GM19395 (cell line): ENCODE measurements around the gene OR10A2.
"Not testable (repeated sequence)": the region's sequence is repeated elsewhere in the genome, so short reads cannot be mapped to it uniquely, and the experiment has no call there.

Experiments used
- ATAC-seq: cut with Tn5 transposase; IDR thresholded peaks from one replicate; pipeline ENCODE4 v1.9.1; 2021; ENCODE audit warnings: mild to moderate bottlenecking, moderate library complexity; ENCODE audit not compliant: unreplicated experiment

Gene OR10A2, protein sequence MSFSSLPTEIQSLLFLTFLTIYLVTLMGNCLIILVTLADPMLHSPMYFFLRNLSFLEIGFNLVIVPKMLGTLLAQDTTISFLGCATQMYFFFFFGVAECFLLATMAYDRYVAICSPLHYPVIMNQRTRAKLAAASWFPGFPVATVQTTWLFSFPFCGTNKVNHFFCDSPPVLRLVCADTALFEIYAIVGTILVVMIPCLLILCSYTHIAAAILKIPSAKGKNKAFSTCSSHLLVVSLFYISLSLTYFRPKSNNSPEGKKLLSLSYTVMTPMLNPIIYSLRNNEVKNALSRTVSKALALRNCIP

GRCh38 chr11:6862961-6863360 is at the start of gene OR10A2:
OR10A2 (plus strand) TSS chr11:6863057; CDS start chr11:6869755, 6,698 bp downstream.
- no peak for ATAC-seq

DNA sequence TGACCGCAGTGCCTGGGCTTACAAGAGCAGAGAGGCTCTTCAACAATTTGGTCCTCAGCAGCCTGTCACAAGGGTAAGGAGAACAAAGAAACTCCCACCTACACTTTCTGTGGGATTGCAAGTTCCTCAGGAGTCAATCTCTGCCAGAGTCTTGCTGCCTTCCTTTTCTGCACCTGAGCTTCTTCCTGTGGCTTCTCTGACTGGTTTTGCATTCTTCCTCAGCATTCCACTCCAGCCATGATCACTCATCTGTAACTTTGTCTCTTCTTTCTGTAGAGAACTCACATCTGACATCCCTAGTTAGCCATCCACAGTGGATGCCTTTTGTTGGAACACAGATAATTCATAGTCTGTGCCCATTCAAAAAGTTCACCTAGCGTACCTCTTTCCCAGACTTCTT is 49.2 kb upstream of the OR10A2 start:
- no peak for ATAC-seq

DNA sequence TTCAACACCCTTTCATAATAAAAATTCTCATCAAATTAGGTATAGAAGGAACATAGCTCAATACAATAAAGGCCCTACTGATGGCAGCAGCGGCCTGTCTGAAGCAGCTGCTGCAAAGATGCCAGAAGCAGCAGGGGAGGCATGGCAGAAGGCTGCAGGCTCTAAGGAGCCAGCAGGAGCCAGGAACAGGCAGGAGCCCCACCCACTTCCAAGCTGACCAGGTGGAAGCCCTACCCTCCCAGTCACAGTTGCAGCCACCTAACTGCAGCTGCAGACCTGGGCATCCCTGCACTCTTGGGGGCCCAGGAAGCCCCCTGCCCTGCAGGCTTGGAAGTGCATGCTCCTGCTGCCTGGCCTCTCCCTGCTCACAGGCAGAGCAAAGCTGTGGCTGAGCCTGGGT is 45.2 kb upstream of the OR10A2 start:
- ATAC-seq: no peak

DNA sequence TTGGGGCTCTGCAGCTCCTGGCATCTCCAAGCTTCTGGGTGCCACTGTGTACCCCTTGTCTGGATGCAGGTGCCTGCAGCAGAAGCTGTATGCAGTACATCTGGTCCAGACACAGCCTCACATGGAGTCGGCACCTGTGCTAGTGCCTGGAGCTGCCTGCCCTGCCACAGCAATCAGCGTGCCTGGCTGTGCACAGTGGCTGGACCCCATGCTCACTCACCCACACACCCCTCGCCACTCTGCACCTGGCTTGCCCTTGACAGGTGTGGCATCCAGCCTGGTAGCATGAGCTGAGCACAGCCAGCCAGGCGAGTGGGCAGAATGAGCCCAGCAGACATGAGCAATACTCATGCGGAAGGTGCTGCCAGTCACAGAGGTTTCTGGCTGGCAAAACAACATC is 43.9 kb upstream of the OR10A2 start:
- ATAC-seq: no peak

GRCh38 chr11:6824136-6824823 is 38.6 kb upstream of the OR10A2 start:
- no peak for ATAC-seq

GRCh38 chr11:6825231-6825744 is 37.6 kb upstream of the OR10A2 start:
- no peak for ATAC-seq

- no peak for ATAC-seq
These were observed 34.8 kb upstream of the OR10A2 start for GRCh38 chr11:6828103-6828502.

- ATAC-seq: no peak
These were observed 29.5 kb upstream of the OR10A2 start for GRCh38 chr11:6833356-6833755.

DNA sequence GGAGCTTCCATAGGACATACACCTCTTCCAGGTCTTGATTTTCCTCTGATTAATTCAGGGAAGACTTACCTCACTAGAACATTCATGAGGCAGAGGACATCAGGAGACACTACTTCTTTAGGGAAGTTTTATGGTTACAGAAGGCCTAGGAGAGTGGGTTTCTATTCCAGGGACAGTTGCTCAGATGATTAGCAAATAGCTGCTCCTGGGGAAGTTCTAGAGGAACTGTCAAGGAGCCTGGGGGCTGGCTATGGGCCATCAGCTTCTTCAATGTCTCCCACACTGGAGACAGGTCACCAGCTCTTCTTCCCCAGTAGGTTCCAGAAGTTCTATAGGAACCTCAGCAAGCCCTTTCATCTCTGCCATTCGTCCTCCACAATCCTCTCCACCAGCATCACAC is 28.8 kb upstream of the OR10A2 start:
- ATAC-seq: no peak

GRCh38 chr11:6841694-6842093 is 21.2 kb upstream of the OR10A2 start:
- peak; percentile 57 for ATAC-seq

- ATAC-seq: no peak
These were observed 19.2 kb upstream of the OR10A2 start for GRCh38 chr11:6843670-6844069.

DNA sequence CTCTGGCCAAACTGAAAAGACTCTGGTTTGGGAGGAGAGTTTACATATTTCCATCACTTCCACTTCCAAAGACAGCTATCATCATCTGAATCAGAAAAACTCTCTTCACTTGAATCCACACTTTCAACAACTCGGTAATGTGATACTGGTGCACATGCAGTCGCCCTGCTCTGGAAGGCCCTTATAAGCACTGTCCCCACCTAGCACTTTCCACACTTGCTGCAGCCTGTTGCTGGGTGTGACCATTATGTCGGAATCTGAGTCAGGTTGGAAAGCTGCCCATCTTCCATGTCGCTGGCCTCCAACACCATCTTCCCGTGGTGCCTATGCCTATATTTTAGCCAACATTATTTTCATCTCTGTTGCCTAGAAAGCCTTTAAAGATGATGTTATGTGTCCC is 18.5 kb upstream of the OR10A2 start:
- ATAC-seq: no peak

DNA sequence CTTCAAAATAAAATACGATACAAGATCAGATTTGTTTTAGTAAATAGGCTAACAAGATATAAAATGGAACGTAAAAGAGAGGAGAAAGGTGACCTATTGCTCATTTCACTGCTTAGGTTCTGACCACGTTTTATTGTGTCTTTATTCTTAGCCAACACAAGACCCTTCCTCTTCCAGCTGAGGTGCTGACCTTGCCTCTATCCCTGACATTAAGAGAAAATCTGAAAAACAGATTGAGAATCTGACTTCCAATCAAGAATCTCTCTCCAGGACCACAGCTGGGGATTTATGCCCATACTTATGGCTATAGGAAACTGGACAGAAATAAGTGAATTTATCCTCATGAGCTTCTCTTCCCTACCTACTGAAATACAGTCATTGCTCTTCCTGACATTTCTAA is 17.5 kb upstream of the OR10A2 start, which contains the start of gene OR10A5:
Gene OR10A5, plus strand, starts transcription at position 301 of the 400 bp plus-strand sequence. Its CDS starts 0 bp downstream, at position 301.
- ATAC-seq: no peak

- ATAC-seq: no peak
These were observed 12.3 kb upstream of the OR10A2 start for GRCh38 chr11:6850526-6850925.

GRCh38 chr11:6854801-6855200 is 8.1 kb upstream of the OR10A2 start:
- ATAC-seq: not testable (repeated sequence)

DNA sequence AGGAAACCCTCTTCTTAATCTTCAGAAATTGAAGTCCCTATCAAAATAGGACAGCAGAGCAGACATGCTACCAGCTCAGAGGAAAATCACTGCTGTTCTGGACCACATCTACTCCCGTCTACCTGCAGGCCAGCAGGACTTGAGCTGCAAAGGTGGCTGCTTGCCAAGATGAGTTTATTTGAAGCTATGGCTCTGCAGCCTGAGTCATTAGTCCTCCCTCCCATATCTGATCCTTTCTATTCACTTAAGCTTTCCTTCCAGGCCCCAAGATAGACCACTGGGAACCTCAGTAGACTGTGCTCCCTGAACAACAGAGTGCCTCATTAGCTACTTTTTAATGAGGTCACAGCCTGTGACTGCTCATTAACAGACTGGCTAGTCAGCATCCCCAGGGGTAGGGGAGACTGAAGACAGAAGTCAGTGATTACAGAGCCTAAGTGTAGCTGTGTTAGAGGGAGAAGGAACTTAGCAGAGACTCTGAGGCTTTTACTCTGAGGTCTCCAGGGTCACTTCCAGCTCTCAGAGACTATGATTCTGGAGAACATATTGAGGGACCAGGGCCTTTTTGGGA is 6.8 kb upstream of the OR10A2 start:
- no peak for ATAC-seq

GRCh38 chr11:6856871-6857270 is 6.0 kb upstream of the OR10A2 start:
- ATAC-seq: peak; percentile 97

- ATAC-seq: no peak
These were observed 1.6 kb downstream of the OR10A2 start for GRCh38 chr11:6864438-6864837.

DNA sequence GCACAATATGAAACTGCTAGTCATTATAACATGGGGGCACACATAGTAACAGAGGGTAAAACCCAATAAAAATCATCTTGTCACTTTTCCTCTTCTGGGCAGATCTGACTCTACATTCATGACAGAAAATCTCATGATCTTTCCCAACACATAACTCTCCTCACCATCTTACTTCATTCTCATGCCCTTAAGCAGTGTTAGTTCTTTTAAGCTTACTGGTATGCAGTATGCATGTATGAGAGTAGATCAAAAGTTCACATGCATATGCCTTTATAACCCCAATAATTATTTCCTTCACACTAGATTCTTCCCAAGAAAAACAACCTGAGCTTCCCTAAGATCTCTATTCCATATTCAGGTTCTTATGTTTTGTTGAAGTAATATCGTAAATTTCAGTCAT is 8.4 kb downstream of the OR10A2 start:
- no peak for ATAC-seq

- ATAC-seq: no peak
These were observed 12.9 kb downstream of the OR10A2 start for GRCh38 chr11:6875761-6876160.

- ATAC-seq: no peak
These were observed 13.5 kb downstream of the OR10A2 start, which contains the start of gene OR10A4 for GRCh38 chr11:6876325-6876724. OR10A4 (plus strand) TSS chr11:6876625; CDS start chr11:6876648, 23 bp downstream.

- ATAC-seq: no peak
These were observed 14.1 kb downstream of the OR10A2 start for GRCh38 chr11:6876914-6877313.
